GM10248 (cell line): ENCODE data around the gene CDH11.

Source experiments
- CTCF ChIA-PET: fragments of 300-600 bp; sonication (Branson Sonifier 250); formaldehyde crosslinking; extraction: SDS; loops from one replicate; lab custom pipeline; 2021; ENCODE audit warnings: antibody characterized with exemption; lab: Yijun Ruan, JAX
- POLR2A ChIA-PET: fragments of 350-650 bp; sonication (Branson Sonifier 250); formaldehyde crosslinking; extraction: SDS; loops from one replicate; lab custom pipeline; 2020; ENCODE audit warnings: antibody characterized with exemption; lab: Yijun Ruan, JAX
- DNase-seq: peaks from one replicate; pipeline ENCODE4 v3.0.0; 2012; ENCODE audit errors: extremely low spot score
- TF ChIP-seq, protein P1 (sequence below): IDR thresholded peaks from 2 replicates; pipeline ENCODE4 v1.5.1; 2012; ENCODE audit warnings: mild to moderate bottlenecking, low read depth; ENCODE audit errors: extremely low read depth, missing control alignments, control extremely low read depth

The CDH11 gene

DNA sequence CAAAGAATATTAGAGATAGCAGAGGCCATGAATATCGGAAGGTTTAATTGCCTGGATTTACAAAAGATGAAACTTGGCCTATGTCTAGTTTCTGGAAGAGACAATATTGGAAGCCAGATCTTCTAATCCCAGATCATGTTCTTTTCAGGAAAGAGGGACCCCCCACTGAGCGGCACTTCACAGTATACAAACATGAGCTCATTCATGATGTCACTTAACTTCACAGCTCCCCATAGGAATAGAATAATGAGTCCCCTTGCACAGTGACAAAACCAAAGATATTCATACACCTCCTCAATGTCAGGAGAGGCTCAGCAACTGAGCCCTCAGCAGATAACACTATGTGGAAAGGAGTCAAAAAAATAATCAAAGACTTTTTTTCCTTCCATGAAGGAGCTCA lies 147.5 kb downstream of the CDH11 start:
- ChIA-PET CTCF (interaction anchor here (1.0 kb wide), 1 partner anchor 8 kb away, joined by 3 read pairs; no protein-coding TSS in a partner anchor), POLR2A (no interaction called here)
- TF ChIP-seq, protein P1, sequence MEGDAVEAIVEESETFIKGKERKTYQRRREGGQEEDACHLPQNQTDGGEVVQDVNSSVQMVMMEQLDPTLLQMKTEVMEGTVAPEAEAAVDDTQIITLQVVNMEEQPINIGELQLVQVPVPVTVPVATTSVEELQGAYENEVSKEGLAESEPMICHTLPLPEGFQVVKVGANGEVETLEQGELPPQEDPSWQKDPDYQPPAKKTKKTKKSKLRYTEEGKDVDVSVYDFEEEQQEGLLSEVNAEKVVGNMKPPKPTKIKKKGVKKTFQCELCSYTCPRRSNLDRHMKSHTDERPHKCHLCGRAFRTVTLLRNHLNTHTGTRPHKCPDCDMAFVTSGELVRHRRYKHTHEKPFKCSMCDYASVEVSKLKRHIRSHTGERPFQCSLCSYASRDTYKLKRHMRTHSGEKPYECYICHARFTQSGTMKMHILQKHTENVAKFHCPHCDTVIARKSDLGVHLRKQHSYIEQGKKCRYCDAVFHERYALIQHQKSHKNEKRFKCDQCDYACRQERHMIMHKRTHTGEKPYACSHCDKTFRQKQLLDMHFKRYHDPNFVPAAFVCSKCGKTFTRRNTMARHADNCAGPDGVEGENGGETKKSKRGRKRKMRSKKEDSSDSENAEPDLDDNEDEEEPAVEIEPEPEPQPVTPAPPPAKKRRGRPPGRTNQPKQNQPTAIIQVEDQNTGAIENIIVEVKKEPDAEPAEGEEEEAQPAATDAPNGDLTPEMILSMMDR, result no peak
- no peak for DNase-seq

DNA sequence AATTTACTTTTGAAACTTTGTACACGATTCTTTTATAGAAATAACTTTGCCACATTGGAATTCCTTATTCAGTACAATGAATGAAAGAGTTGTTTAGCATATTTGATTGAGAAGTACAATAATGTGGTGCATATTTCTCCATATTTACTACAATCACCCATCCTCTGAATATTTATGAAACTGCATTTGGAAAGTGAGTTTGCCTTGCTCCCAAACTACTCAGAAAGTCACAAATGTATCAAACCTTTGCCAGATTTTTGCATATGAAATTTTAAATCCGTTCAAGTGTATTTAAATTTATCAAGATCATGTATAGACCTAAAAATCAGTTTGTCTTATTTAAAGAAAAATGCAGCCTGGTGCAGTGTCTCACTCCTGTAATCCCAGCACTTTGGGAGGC lies 148.7 kb downstream of the CDH11 start:
- DNase-seq, result no peak

DNA sequence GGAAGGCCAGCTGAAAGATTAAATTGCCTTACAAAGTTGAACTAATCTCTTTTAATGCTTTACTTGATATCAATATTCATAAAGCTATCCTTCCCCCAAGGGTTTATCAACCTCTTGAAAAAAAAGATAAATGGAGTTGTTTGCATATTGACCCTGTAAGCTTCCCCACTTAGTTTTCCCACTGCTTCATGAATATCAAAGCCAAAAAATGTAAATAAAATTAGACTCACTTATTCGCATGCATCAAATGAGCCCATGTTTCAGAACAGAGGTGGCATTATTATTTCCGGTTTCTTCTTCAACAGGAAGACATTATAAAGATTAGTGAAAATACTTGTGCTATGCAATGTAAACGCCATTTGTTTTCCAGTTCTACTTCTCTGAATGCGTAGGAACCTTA lies 150.7 kb downstream of the CDH11 start:
- TF ChIP-seq, protein P1, result no peak
- DNase-seq, result no peak
- ChIA-PET POLR2A (no interaction called here), CTCF (no interaction called here)

More for the DNA sequence above, 148.7 kb downstream of the CDH11 start:
- POLR2A ChIA-PET, result no interaction called here
- TF ChIP-seq, protein P1, result no peak
- CTCF ChIA-PET, result no interaction called here

DNA sequence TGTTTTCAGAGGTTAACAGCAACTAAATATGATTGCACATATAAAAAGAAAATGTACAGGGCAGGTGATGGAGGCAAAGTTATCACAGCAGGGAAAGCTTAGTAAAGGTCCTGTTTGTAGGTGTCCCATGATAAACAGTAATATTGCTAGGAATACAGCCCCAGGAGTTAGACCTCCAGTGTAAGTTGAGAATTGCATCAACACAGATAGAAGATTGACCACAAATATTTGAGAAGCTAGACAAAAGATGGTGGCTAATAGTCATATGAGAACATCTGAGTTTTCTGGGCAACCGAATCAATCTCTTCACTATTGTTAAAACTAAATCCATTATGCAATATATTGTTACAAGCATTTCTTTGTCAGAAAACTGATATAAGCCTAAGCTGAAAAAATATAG lies 152.6 kb downstream of the CDH11 start:
- no peak for DNase-seq
- ChIA-PET POLR2A (no interaction called here), CTCF (interaction anchor here (0.8 to 1.4 kb wide), 2 partner anchors 10 to 20 kb away, joined by 3 read pairs; no protein-coding TSS in a partner anchor)
- TF ChIP-seq, protein P1, result no peak

DNA sequence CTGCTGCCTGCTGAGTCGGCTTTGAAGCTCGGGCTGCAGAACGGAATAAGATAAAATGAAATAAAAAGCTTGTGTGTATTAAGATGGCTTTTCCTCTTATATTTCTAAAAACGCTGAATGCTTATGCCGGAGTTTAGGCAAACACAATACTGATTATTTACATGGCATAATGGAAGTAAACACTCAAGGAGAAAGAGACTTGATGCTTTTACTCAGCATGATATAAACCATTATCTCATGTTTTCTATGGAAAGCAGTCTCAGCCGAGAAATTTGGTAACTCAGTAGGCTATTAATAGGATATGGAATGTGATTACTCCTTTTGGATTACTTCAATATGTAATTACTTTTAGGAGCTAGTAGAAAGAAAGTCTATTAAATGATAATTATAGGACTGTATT lies 153.3 kb downstream of the CDH11 start:
- ChIA-PET CTCF (interaction anchor here (0.8 to 1.4 kb wide), 3 partner anchors 10 to 21 kb away, joined by 3 read pairs; no protein-coding TSS in a partner anchor), POLR2A (no interaction called here)
- TF ChIP-seq, protein P1, result no peak
- no peak for DNase-seq

DNA sequence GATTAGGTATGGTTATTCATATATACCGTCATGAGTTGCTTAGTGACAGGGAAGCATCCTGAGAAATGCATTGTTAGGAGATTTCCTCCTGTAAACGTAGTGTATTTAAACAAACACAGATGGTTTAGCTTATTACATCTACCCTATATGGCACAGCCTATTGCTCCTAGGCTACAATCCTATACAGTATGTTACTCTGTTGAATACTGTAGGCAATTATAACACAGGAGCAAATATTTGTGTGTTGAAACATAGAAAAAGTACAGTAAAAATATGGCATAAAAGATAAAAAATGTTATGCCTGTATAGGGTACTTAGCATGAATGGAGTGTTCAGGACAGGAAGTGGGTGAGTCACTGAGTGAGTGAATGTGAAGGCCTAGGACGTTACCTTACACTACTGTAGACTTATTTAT lies 157.7 kb downstream of the CDH11 start:
- POLR2A ChIA-PET, result no interaction called here
- no peak for DNase-seq
- TF ChIP-seq, protein P1, result no peak
- CTCF ChIA-PET, result no interaction called here

DNA sequence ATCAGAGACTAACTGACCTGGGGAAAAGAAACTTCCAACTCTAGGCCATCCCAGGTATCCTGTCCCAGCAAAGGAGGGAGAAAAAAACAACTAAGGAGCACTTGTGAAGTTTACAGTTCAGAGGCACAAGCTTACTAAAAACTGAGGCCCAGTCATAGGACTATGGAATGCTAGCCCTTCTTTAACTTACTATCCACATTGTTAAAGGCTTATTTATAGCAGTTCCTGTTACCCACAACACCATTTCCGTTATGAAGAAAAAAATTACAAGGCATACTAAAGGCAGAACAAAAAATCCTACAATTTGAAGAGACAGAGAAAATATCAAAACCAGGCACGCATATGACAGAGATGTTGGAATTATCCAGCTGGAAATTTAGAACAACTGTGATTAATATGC lies 159.1 kb downstream of the CDH11 start:
- POLR2A ChIA-PET, result no interaction called here
- TF ChIP-seq, protein P1, result no peak
- CTCF ChIA-PET, result no interaction called here
- no peak for DNase-seq
